Activated CD4-positive, alpha-beta T cell treated with anti-CD3 and anti-CD28 coated beads for 36 hours (primary cell): ENCODE measurements around the gene SYT3. TPM values are rescaled to one million over a fixed set of nuclear protein-coding genes. Genes with fewer than 3 reads are reported as not detected.

Source experiments
- ATAC-seq: fragments of 200-7000 bp; cut with Tn5 transposase; one replicate; pipeline ENCODE4 v1.10.0; 2021; ENCODE audit warnings: mild to moderate bottlenecking, moderate library complexity
- CTCF ChIA-PET: fragments of 350-600 bp; sonication (Branson Sonifier 250); formaldehyde crosslinking; loops from one replicate; lab custom pipeline; 2021; ENCODE audit warnings: antibody characterized with exemption; lab: Charles Lee
- POLR2A ChIA-PET: fragments of 350-600 bp; sonication (Branson Sonifier 250); formaldehyde crosslinking; loops from one replicate; lab custom pipeline; 2021; ENCODE audit warnings: antibody characterized with exemption, inconsistent platforms; lab: Charles Lee
- DNase-seq: peaks from one replicate; pipeline ENCODE4 v3.0.0-alpha.2; 2020
- H3K27ac Mint-ChIP-seq: one replicate; pipeline ENCODE4 v1.8.0; 2021; ENCODE audit warnings: mixed read lengths
- H3K27me3 Mint-ChIP-seq: one replicate; pipeline ENCODE4 v1.8.0; 2021; ENCODE audit warnings: mixed read lengths
- H3K36me3 Mint-ChIP-seq: one replicate; pipeline ENCODE4 v1.8.0; 2021; ENCODE audit warnings: low read depth, mixed read lengths
- H3K4me1 Mint-ChIP-seq: one replicate; pipeline ENCODE4 v1.8.0; 2021; ENCODE audit warnings: mixed read lengths
- H3K4me3 Mint-ChIP-seq: one replicate; pipeline ENCODE4 v1.8.0; 2021; ENCODE audit warnings: mild to moderate bottlenecking, moderate library complexity, mixed read lengths
- H3K9me3 Mint-ChIP-seq: one replicate; pipeline ENCODE4 v1.8.0; 2021; ENCODE audit warnings: low read depth, mixed read lengths
- intact Hi-C, 2 experiments: fragments of 100-400 bp; cut with DNase I in 1 of 2; cut with micrococcal nuclease in 1 of 2; formaldehyde crosslinking; loops; one replicate each; pipeline versions ENCODE4 v1.14.2 to v1.15.1; 2022 to 2024; cut with DNase I, micrococcal nuclease
- total RNA-seq, 2 experiments: library from RNA; stranded (reverse); gene quantifications; one replicate each; pipeline ENCODE4 v1.2.3, GENCODE V29; 2021

Gene SYT3
- total RNA-seq, 2 experiments from 2014 or later = 0.11 to 0.16 TPM

GRCh38 chr19:50661023-50661422 lies 21.3 kb upstream of the SYT3 start:
- no peak overlapping the region for H3K4me3 Mint-ChIP-seq
- peaks cover 20% of the 10 kb centered on the region for H3K4me1 Mint-ChIP-seq
- H3K27me3 Mint-ChIP-seq = peaks cover 61% of the 10 kb centered on the region
- DNase-seq (no peak), ATAC-seq (no peak)
- intact Hi-C loops = loop anchor here in 1 of 2 experiments (10.0 kb wide), 1 partner anchor 124 kb away; no protein-coding TSS in a partner anchor
- H3K9me3 Mint-ChIP-seq = peaks cover 13% of the 10 kb centered on the region
- H3K27ac Mint-ChIP-seq = no peak overlapping the region
- CTCF ChIA-PET = interaction anchor here (0.9 kb wide), 1 partner anchor 9 kb away, joined by 3 read pairs; no protein-coding TSS in a partner anchor
- peaks cover 7% of the 10 kb centered on the region for H3K36me3 Mint-ChIP-seq
- POLR2A ChIA-PET = no interaction called here

- H3K27me3 Mint-ChIP-seq = peaks cover 60% of the 10 kb centered on the region
- peaks cover 20% of the 10 kb centered on the region for H3K4me1 Mint-ChIP-seq
- DNase-seq (no peak), ATAC-seq (no peak)
- H3K4me3 Mint-ChIP-seq = no peak overlapping the region
- peaks cover 13% of the 10 kb centered on the region for H3K9me3 Mint-ChIP-seq
- no peak overlapping the region for H3K27ac Mint-ChIP-seq
- POLR2A ChIA-PET = interaction anchor here (0.6 kb wide), 1 partner anchor 176 kb away, joined by 6 read pairs; no protein-coding TSS in a partner anchor
- H3K36me3 Mint-ChIP-seq = peaks cover 7% of the 10 kb centered on the region
- intact Hi-C loops = loop anchor here in 1 of 2 experiments (10.0 kb wide), 1 partner anchor 125 kb away; no protein-coding TSS in a partner anchor
- CTCF ChIA-PET = interaction anchor here (0.6 to 0.9 kb wide), 2 partner anchors 10 to 1193 kb away, joined by 3 read pairs; no protein-coding TSS in a partner anchor
Observed at GRCh38 chr19:50660088-50660366, 20.3 kb upstream of the SYT3 start.

- no peak for ATAC-seq
Observed at GRCh38 chr19:50659318-50660087, 19.8 kb upstream of the SYT3 start.

GRCh38 chr19:50658441-50659317 lies 19.0 kb upstream of the SYT3 start:
- DNase-seq (peak; percentile 89), ATAC-seq (peak; percentile 59)
- peak overlapping the region; percentile 76 for H3K4me3 Mint-ChIP-seq
- intact Hi-C loops = loop anchor here (1.0 to 5.0 kb wide), 13 partner anchors 19 to 634 kb away; partner anchors contain the start of genes CTU1 (in 1 of the 2), EMC10 (in 1 of the 2), GARIN5A (in 1 of the 2) and JOSD2 (in 1 of the 2)
- ChIA-PET POLR2A (no interaction called here), CTCF (interaction anchor here (0.6 to 1.2 kb wide), 2 partner anchors 51 to 57 kb away, joined by 3 read pairs; no protein-coding TSS in a partner anchor)
- peaks cover 13% of the 10 kb centered on the region for H3K9me3 Mint-ChIP-seq
- H3K36me3 Mint-ChIP-seq = peaks cover 7% of the 10 kb centered on the region
- H3K27ac Mint-ChIP-seq = peak overlapping the region; percentile 93
- H3K4me1 Mint-ChIP-seq = peaks cover 20% of the 10 kb centered on the region
- H3K27me3 Mint-ChIP-seq = peaks cover 64% of the 10 kb centered on the region

More at GRCh38 chr19:50659318-50660087, 19.8 kb upstream of the SYT3 start:
- H3K9me3 Mint-ChIP-seq = peaks cover 13% of the 10 kb centered on the region
- CTCF ChIA-PET = interaction anchor here (0.6 kb wide), 1 partner anchor 1193 kb away, joined by 3 read pairs; no protein-coding TSS in a partner anchor
- POLR2A ChIA-PET = no interaction called here
- H3K27me3 Mint-ChIP-seq = peaks cover 63% of the 10 kb centered on the region
- intact Hi-C loops = loop anchor here (2.0 to 10.0 kb wide), 5 partner anchors 65 to 635 kb away; partner anchors contain the start of gene VRK3 (in 1 of the 2)
- H3K4me3 Mint-ChIP-seq = no peak overlapping the region
- no peak for DNase-seq
- peaks cover 7% of the 10 kb centered on the region for H3K36me3 Mint-ChIP-seq
- H3K27ac Mint-ChIP-seq = no peak overlapping the region
- peaks cover 20% of the 10 kb centered on the region for H3K4me1 Mint-ChIP-seq

- CTCF ChIA-PET = interaction anchor here (0.6 to 1.2 kb wide), 2 partner anchors 50 to 58 kb away, joined by 3 read pairs; no protein-coding TSS in a partner anchor
- Mint-ChIP-seq H3K9me3 (peaks cover 13% of the 10 kb centered on the region), H3K27ac (peak overlapping the region; percentile 93), H3K4me1 (peaks cover 20% of the 10 kb centered on the region), H3K27me3 (peaks cover 65% of the 10 kb centered on the region), H3K4me3 (peak overlapping the region; percentile 76), H3K36me3 (peaks cover 7% of the 10 kb centered on the region)
- ATAC-seq (peak; percentile 96), DNase-seq (peak; percentile 98)
- POLR2A ChIA-PET = no interaction called here
- intact Hi-C loops = loop anchor here (1.0 to 5.0 kb wide), 13 partner anchors 19 to 633 kb away; partner anchors contain the start of genes CTU1 (in 1 of the 2), EMC10 (in 1 of the 2), GARIN5A (in 1 of the 2) and JOSD2 (in 1 of the 2)
Observed at GRCh38 chr19:50657712-50658440, 18.2 kb upstream of the SYT3 start.

- POLR2A ChIA-PET = interaction anchor here (0.6 kb wide), 1 partner anchor 26 kb away, joined by 4 read pairs; no protein-coding TSS in a partner anchor
Observed at GRCh38 chr19:50657222-50657669, 17.6 kb upstream of the SYT3 start.

GRCh38 chr19:50654882-50655281 lies 15.2 kb upstream of the SYT3 start:
- H3K36me3 Mint-ChIP-seq = peaks cover 7% of the 10 kb centered on the region
- H3K4me1 Mint-ChIP-seq = peaks cover 20% of the 10 kb centered on the region
- ATAC-seq = no peak
- CTCF ChIA-PET = no interaction called here
- no peak overlapping the region for H3K27ac Mint-ChIP-seq
- peaks cover 13% of the 10 kb centered on the region for H3K9me3 Mint-ChIP-seq
- no peak for DNase-seq
- intact Hi-C loops = loop anchor here in 1 of 2 experiments (5.0 kb wide), 1 partner anchor 293 kb away; no protein-coding TSS in a partner anchor
- H3K27me3 Mint-ChIP-seq = peaks cover 53% of the 10 kb centered on the region
- H3K4me3 Mint-ChIP-seq = no peak overlapping the region
- POLR2A ChIA-PET = no interaction called here

More at GRCh38 chr19:50657222-50657669, 17.6 kb upstream of the SYT3 start:
- CTCF ChIA-PET = no interaction called here
- intact Hi-C loops = loop anchor here in 1 of 2 experiments (5.0 kb wide), 1 partner anchor 295 kb away; no protein-coding TSS in a partner anchor
- peak overlapping the region; percentile 76 for H3K4me3 Mint-ChIP-seq
- no peak for ATAC-seq
- H3K36me3 Mint-ChIP-seq = peaks cover 7% of the 10 kb centered on the region
- H3K27ac Mint-ChIP-seq = peak overlapping the region; percentile 81
- peaks cover 13% of the 10 kb centered on the region for H3K9me3 Mint-ChIP-seq
- H3K27me3 Mint-ChIP-seq = peaks cover 65% of the 10 kb centered on the region
- peaks cover 20% of the 10 kb centered on the region for H3K4me1 Mint-ChIP-seq
- DNase-seq = no peak

GRCh38 chr19:50652722-50653121 lies 13.0 kb upstream of the SYT3 start:
- no peak for ATAC-seq
- intact Hi-C loops = no loop called here
- CTCF ChIA-PET = no interaction called here
- Mint-ChIP-seq H3K36me3 (peaks cover 2% of the 10 kb centered on the region), H3K27me3 (peaks cover 53% of the 10 kb centered on the region), H3K27ac (no peak overlapping the region), H3K4me1 (peaks cover 8% of the 10 kb centered on the region), H3K9me3 (peaks cover 7% of the 10 kb centered on the region), H3K4me3 (no peak overlapping the region)
- POLR2A ChIA-PET = no interaction called here
- DNase-seq = no peak

GRCh38 chr19:50651174-50651573 lies 11.5 kb upstream of the SYT3 start:
- CTCF ChIA-PET = no interaction called here
- no peak overlapping the region for H3K4me3 Mint-ChIP-seq
- ATAC-seq (no peak), DNase-seq (no peak)
- no peak overlapping the region for H3K27ac Mint-ChIP-seq
- POLR2A ChIA-PET = no interaction called here
- no peaks in the 10 kb centered on the region for H3K4me1 Mint-ChIP-seq
- intact Hi-C loops = no loop called here
- H3K27me3 Mint-ChIP-seq = peaks cover 41% of the 10 kb centered on the region
- no peaks in the 10 kb centered on the region for H3K36me3 Mint-ChIP-seq
- H3K9me3 Mint-ChIP-seq = no peaks in the 10 kb centered on the region
